Endothelial cell of umbilical vein (primary cell): ENCODE results near the gene VPS13A. TPM values are rescaled to one million over a fixed set of nuclear protein-coding genes. Genes with fewer than 3 reads are reported as not detected.

ENCODE experiments used
- BruUV-seq: library from RNA; stranded (reverse); fragments of 400-500 nt; replicated peaks from 2 replicates; lab custom pipeline; 2021; lab: Mats Ljungman, UMichigan
- CTCF ChIA-PET: fragments of 300-600, 350-600 bp; sonication (Branson Sonifier 250); formaldehyde crosslinking; loops from one replicate; lab custom pipeline; 2021; ENCODE audit warnings: antibody characterized with exemption, inconsistent platforms; lab: Charles Lee
- POLR2A ChIA-PET: fragments of 300-600, 350-600 bp; sonication (Branson Sonifier 250); formaldehyde crosslinking; loops from one replicate; lab custom pipeline; 2021; ENCODE audit warnings: antibody characterized with exemption, inconsistent platforms; lab: Charles Lee
- DNase-seq: peaks from one replicate; pipeline ENCODE4 v3.0.0-alpha.2; 2011; ENCODE audit warnings: low read depth, low spot score
- FAIRE-seq: peaks from 2 replicates; lab custom pipeline; 2011; peaks lifted over from hg19 to GRCh38; lab: Jason Lieb, UNC
- H2AFZ ChIP-seq: 2 replicates; pipeline ENCODE4 v1.6.0; 2012; ENCODE audit warnings: low read depth, low read length, control low read depth, inconsistent platforms
- H3K27ac ChIP-seq: 2 replicates; pipeline ENCODE4 v1.5.1; 2011; ENCODE audit warnings: low read depth, mild to moderate bottlenecking, control low read depth, low read length, moderate library complexity; ENCODE audit not compliant: insufficient read depth
- H3K27me3 ChIP-seq, 2 experiments: 2 replicates each; pipeline versions ENCODE4 v1.6.0 to v1.6.1; 2011; ENCODE audit warnings: low read length in 2 of 2, mixed read lengths in 1 of 2; ENCODE audit not compliant: control insufficient read depth in 2 of 2, insufficient read depth in 2 of 2
- H3K36me3 ChIP-seq, 2 experiments: 2 replicates in 1 of 2; 3 replicates in 1 of 2; pipeline ENCODE4 v1.5.1; 2011; ENCODE audit warnings: low read length in 2 of 2, mild to moderate bottlenecking in 1 of 2, moderate library complexity in 1 of 2; ENCODE audit not compliant: control insufficient read depth in 2 of 2, insufficient read depth in 2 of 2; ENCODE audit errors: extremely low read depth in 1 of 2
- H3K4me1 ChIP-seq: 3 replicates; pipeline ENCODE4 v1.5.1; 2011; ENCODE audit warnings: mild to moderate bottlenecking, low read length; ENCODE audit not compliant: control insufficient read depth, insufficient read depth; ENCODE audit errors: extremely low read depth
- H3K4me2 ChIP-seq: 2 replicates; pipeline ENCODE4 v1.6.1; 2011; ENCODE audit warnings: low read length, control low read depth, mixed read lengths; ENCODE audit not compliant: insufficient read depth
- H3K4me3 ChIP-seq, 3 experiments: fragments of 200-600 bp in 1 of 3; sonication (generic), shearing (Covaris generic) in 1 of 3; replicated peaks in 1 of 3; 2 replicates each; pipeline ENCODE4 v1.5.1; 2011 to 2016; ENCODE audit warnings: control low read depth in 3 of 3, low read length in 3 of 3, mild to moderate bottlenecking in 2 of 3, inconsistent platforms in 1 of 3, low read depth in 1 of 3, moderate library complexity in 1 of 3; ENCODE audit not compliant: insufficient read depth in 1 of 3
- H3K79me2 ChIP-seq: 2 replicates; pipeline ENCODE4 v1.6.0; 2012; ENCODE audit warnings: low read length, inconsistent platforms; ENCODE audit not compliant: control insufficient read depth, insufficient read depth
- H3K9ac ChIP-seq: replicated peaks from 2 replicates; pipeline ENCODE3; 2011; ENCODE audit warnings: low read length, control low read depth; ENCODE audit not compliant: insufficient read depth; ENCODE audit errors: extremely low read depth
- H3K9me1 ChIP-seq: replicated peaks from 3 replicates; pipeline ENCODE4 v1.6.0; 2011; ENCODE audit warnings: mild to moderate bottlenecking, low read length; ENCODE audit not compliant: control insufficient read depth, insufficient read depth; ENCODE audit errors: extremely low read depth
- H3K9me3 ChIP-seq: replicated peaks from 2 replicates; pipeline ENCODE4 v1.5.1; 2012; ENCODE audit warnings: low read length, inconsistent platforms; ENCODE audit not compliant: control insufficient read depth, insufficient read depth
- H4K20me1 ChIP-seq: replicated peaks from 2 replicates; pipeline ENCODE3; 2011; ENCODE audit warnings: mild to moderate bottlenecking, low read length; ENCODE audit not compliant: control insufficient read depth, insufficient read depth; ENCODE audit errors: extremely low read depth
- EZH2 ChIP-seq: IDR thresholded peaks from 2 replicates; pipeline ENCODE4 v1.6.1; 2012; ENCODE audit warnings: borderline replicate concordance, low read depth, mild to moderate bottlenecking, moderate library complexity, low read length, inconsistent platforms; ENCODE audit not compliant: severe bottlenecking
- FOS ChIP-seq: IDR thresholded peaks from 2 replicates; pipeline ENCODE4 v1.6.1; 2011; ENCODE audit warnings: mild to moderate bottlenecking, low read length, moderate library complexity, borderline replicate concordance; ENCODE audit not compliant: insufficient read depth
- GATA2 ChIP-seq: IDR thresholded peaks from 2 replicates; pipeline ENCODE4 v1.7.0; 2011; ENCODE audit warnings: low read depth, mild to moderate bottlenecking, moderate library complexity, mixed read lengths, low read length; ENCODE audit not compliant: insufficient read length, insufficient read depth
- JUN ChIP-seq: IDR thresholded peaks from 2 replicates; pipeline ENCODE4 v1.6.1; 2011; ENCODE audit warnings: borderline replicate concordance, low read depth; ENCODE audit not compliant: insufficient read length, insufficient read depth
- MYC ChIP-seq: IDR thresholded peaks from one replicate; pipeline ENCODE4 v1.6.1; 2011; ENCODE audit warnings: mild to moderate bottlenecking, low read depth, low read length
- POLR2AphosphoS5 ChIP-seq: IDR thresholded peaks from 2 replicates; pipeline ENCODE4 v1.6.1; 2012; ENCODE audit warnings: low read depth, mild to moderate bottlenecking, control low read depth, low read length, moderate library complexity; ENCODE audit not compliant: insufficient read depth
- dilution Hi-C: fragments of 300-500 bp; cut with MboI; formaldehyde crosslinking; loops from one replicate; pipeline ENCODE4 v1.15.0; 2019; ENCODE audit warnings: low sequenced_read_pairs; ENCODE audit not compliant: extremely low pct_ligation_motif_present
- intact Hi-C: fragments of 100-400 bp; cut with micrococcal nuclease; formaldehyde crosslinking; loops from one replicate; pipeline ENCODE4 v1.10.0; 2022
- polyA plus RNA-seq, 4 experiments: library from polyadenylated mRNA; depleted of rRNA in 3 of 4; stranded (reverse) in 3 of 4; unstranded in 1 of 4; fragments of >200 nt; gene quantifications; 2 replicates each; pipeline versions ENCODE4 v1.2.1 to v1.2.3, GENCODE V29; 2011 to 2012; ENCODE audit warnings: missing spikeins in 1 of 4
- total RNA-seq: library from RNA; stranded (reverse); gene quantifications from 2 replicates; pipeline ENCODE4 v1.2.3, GENCODE V29; 2021
- TF ChIP-seq, protein P1 (sequence below): IDR thresholded peaks from 2 replicates; pipeline ENCODE4 v1.6.1; 2011; ENCODE audit not compliant: insufficient read depth, insufficient read length
- TF ChIP-seq, protein P2 (sequence below), 2 donors: IDR thresholded peaks; 1 replicate in 1 of 2; 2 replicates in 1 of 2; pipeline ENCODE4 v1.5.1; 2011; ENCODE audit warnings: low read length in 2 of 2, mild to moderate bottlenecking in 2 of 2, moderate library complexity in 2 of 2, control low read depth in 1 of 2, inconsistent platforms in 1 of 2, low read depth in 1 of 2; ENCODE audit not compliant: insufficient read depth in 1 of 2; ENCODE audit errors: extremely low read depth in 1 of 2

VPS13A gene
- total and polyA plus RNA-seq, 2 donors (not counting 3 experiments of a cell fraction or from before 2014, with no cell fraction given): 4.7 to 33.3 TPM

DNA sequence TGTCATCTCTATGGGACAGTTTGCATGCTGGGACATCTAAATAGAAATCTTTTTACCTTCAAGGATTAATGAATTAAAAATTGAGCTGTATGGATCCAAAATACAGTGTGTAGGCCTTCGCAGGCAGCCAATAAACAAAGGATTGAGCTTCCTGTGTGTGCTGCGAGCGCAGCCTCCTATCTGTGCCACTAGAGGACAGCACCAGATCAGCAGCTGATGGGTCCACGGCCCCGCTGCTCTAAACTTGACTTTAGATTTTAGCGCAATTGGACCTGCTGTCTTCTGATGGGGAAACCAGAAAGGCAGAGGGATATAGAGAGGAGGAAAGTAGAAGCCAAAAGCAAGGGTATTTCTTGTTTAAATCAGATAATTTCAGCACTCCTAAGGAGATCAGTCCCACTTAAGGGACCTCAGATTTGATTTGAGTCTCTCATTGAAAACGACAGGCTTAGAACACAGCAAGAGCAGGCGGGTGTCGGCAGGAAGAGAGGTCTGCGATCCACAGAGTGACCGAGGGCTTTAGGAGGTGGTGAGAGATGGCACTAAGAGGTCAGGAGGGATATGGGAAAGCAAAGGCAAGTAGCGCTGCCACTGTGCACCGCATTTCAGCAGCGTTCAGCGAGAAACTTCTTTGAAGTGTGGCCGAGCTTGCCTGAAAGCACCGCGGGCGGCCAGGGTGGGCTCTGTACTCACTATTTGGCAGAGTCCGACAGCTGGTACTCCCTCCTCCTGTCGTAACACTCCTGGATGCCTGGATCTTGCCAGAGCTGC lies 256.5 kb downstream of the VPS13A start:
- H3K9me1 ChIP-seq: no peaks in the 10 kb centered on the region
- H3K27me3 ChIP-seq: no peaks in the 10 kb centered on the region
- FAIRE-seq (peak; percentile 71), DNase-seq (peak; percentile 68)
- peak overlapping the region; percentile 28 for H2AFZ ChIP-seq
- H3K4me2 ChIP-seq: no peak overlapping the region
- H3K4me1 ChIP-seq: peaks cover 16% of the 10 kb centered on the region
- intact Hi-C loops: loop anchor here (1.0 to 10.0 kb wide), 3 partner anchors 23 to 411 kb away; no protein-coding TSS in a partner anchor
- no peak overlapping the region for H3K4me3 ChIP-seq
- CTCF ChIA-PET: interaction anchor here (0.6 to 5.1 kb wide), 57 partner anchors 9 to 777 kb away, joined by 3 to 108 read pairs (median 4); partner anchors contain the start of gene GNA14
- no TSS peak for BruUV-seq
- dilution Hi-C loops: no loop called here
- no peaks in the 10 kb centered on the region for H3K79me2 ChIP-seq
- no peaks in the 10 kb centered on the region for H4K20me1 ChIP-seq
- H3K36me3 ChIP-seq: no peaks in the 10 kb centered on the region
- TF ChIP-seq FOS (no peak), EZH2 (no peak), POLR2AphosphoS5 (no peak), JUN (no peak), GATA2 (no peak), MYC (no peak)
- TF ChIP-seq, protein P1, sequence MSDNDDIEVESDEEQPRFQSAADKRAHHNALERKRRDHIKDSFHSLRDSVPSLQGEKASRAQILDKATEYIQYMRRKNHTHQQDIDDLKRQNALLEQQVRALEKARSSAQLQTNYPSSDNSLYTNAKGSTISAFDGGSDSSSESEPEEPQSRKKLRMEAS: no peak
- TF ChIP-seq, protein P2, sequence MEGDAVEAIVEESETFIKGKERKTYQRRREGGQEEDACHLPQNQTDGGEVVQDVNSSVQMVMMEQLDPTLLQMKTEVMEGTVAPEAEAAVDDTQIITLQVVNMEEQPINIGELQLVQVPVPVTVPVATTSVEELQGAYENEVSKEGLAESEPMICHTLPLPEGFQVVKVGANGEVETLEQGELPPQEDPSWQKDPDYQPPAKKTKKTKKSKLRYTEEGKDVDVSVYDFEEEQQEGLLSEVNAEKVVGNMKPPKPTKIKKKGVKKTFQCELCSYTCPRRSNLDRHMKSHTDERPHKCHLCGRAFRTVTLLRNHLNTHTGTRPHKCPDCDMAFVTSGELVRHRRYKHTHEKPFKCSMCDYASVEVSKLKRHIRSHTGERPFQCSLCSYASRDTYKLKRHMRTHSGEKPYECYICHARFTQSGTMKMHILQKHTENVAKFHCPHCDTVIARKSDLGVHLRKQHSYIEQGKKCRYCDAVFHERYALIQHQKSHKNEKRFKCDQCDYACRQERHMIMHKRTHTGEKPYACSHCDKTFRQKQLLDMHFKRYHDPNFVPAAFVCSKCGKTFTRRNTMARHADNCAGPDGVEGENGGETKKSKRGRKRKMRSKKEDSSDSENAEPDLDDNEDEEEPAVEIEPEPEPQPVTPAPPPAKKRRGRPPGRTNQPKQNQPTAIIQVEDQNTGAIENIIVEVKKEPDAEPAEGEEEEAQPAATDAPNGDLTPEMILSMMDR (IDR thresholded peaks at IDR 0.05; ENCODE audit: extremely low read depth in 1 of 2, insufficient read depth in 1 of 2, low read depth in 1 of 2, low read length in 2 of 2): peak; percentile 96
- H3K27ac ChIP-seq: no peak overlapping the region
- POLR2A ChIA-PET: no interaction called here
- no peak overlapping the region for H3K9ac ChIP-seq
- H3K9me3 ChIP-seq: no peaks in the 10 kb centered on the region
